Measurements from ENCODE around the gene FANK1.

Gene FANK1

GRCh38 chr10:125896088-125896934, at the start of gene FANK1:
Gene FANK1 (plus strand): TSS chr10:125896564. CDS start chr10:125896643, 79 bp downstream.
- peak; percentile 51 for DNase-seq (ENCODE audit: low read depth)

- no peak for DNase-seq (ENCODE audit: low read depth)
These were observed 49.5 kb upstream of the FANK1 start for GRCh38 chr10:125846894-125847293.

GRCh38 chr10:125848371-125848770, 48.0 kb upstream of the FANK1 start:
- no peak for DNase-seq (ENCODE audit: low read depth)

- no peak for DNase-seq (ENCODE audit: low read depth)
These were observed 47.5 kb upstream of the FANK1 start for GRCh38 chr10:125848857-125849256.

GRCh38 chr10:125849448-125849847, 46.9 kb upstream of the FANK1 start:
- DNase-seq (ENCODE audit: low read depth): no peak

- no peak for DNase-seq (ENCODE audit: low read depth)
These were observed 45.3 kb upstream of the FANK1 start for GRCh38 chr10:125850766-125851731.

- no peak for DNase-seq (ENCODE audit: low read depth)
These were observed 43.9 kb upstream of the FANK1 start for GRCh38 chr10:125852487-125852886.

- DNase-seq (ENCODE audit: low read depth): no peak
These were observed 39.1 kb upstream of the FANK1 start for GRCh38 chr10:125857185-125857760.

GRCh38 chr10:125859128-125859817, 37.1 kb upstream of the FANK1 start:
- no peak for DNase-seq (ENCODE audit: low read depth)

- no peak for DNase-seq (ENCODE audit: low read depth)
These were observed 31.2 kb upstream of the FANK1 start for GRCh38 chr10:125865120-125865519.

- DNase-seq (ENCODE audit: low read depth): no peak
These were observed 29.8 kb upstream of the FANK1 start for GRCh38 chr10:125866421-125867029.

- DNase-seq (ENCODE audit: low read depth): no peak
These were observed 27.9 kb upstream of the FANK1 start for GRCh38 chr10:125868372-125868975.

GRCh38 chr10:125871338-125871737, 25.0 kb upstream of the FANK1 start:
- DNase-seq (ENCODE audit: low read depth): no peak

GRCh38 chr10:125878957-125879835, 17.2 kb upstream of the FANK1 start:
- DNase-seq (ENCODE audit: low read depth): no peak

- DNase-seq (ENCODE audit: low read depth): no peak
These were observed 15.6 kb upstream of the FANK1 start for GRCh38 chr10:125880719-125881118.

GRCh38 chr10:125881192-125881591, 15.2 kb upstream of the FANK1 start, which contains the start of gene DHX32:
Gene DHX32 (minus strand): TSS chr10:125881292. CDS start chr10:125880824, 468 bp downstream.
- no peak for DNase-seq (ENCODE audit: low read depth)

GRCh38 chr10:125882596-125882995, 13.8 kb upstream of the FANK1 start:
- no peak for DNase-seq (ENCODE audit: low read depth)

- no peak for DNase-seq (ENCODE audit: low read depth)
These were observed 13.2 kb upstream of the FANK1 start for GRCh38 chr10:125883211-125883610.

GRCh38 chr10:125886914-125887512, 9.4 kb upstream of the FANK1 start:
- no peak for DNase-seq (ENCODE audit: low read depth)

Data from CMK (cell line).